GM18519 (cell line): ENCODE data around the gene DGKI.

ENCODE experiments used
- ATAC-seq: cut with Tn5 transposase; IDR thresholded peaks from one replicate; pipeline ENCODE4 v1.9.1; 2021; ENCODE audit warnings: mild to moderate bottlenecking, moderate library complexity; ENCODE audit not compliant: unreplicated experiment, low FRiP score

DGKI gene

GRCh38 chr7:137395420-137395819 lies 451.4 kb downstream of the DGKI start:
- ATAC-seq, result no peak

GRCh38 chr7:137393570-137393969 lies 453.2 kb downstream of the DGKI start:
- ATAC-seq, result no peak

GRCh38 chr7:137390076-137390475 lies 456.7 kb downstream of the DGKI start:
- no peak for ATAC-seq

DNA sequence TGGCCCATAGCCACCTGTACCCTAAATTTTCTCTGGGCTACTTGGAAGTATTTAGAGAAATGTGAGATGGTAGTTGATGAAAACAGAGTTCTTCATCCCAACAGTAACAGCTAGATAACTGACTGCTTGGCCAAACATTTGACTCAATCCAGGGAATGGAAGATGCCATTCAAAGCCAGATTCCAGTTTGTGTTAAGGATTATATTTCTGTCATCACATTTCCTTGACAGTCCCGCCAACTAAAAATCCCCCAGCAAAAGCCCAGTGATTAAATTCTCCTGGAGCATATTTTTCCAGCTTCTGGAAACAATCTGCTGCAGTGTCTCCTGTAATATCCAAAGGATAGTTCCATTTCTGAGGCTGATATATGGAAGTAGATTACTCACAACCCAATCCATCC lies 457.9 kb downstream of the DGKI start:
- no peak for ATAC-seq

DNA sequence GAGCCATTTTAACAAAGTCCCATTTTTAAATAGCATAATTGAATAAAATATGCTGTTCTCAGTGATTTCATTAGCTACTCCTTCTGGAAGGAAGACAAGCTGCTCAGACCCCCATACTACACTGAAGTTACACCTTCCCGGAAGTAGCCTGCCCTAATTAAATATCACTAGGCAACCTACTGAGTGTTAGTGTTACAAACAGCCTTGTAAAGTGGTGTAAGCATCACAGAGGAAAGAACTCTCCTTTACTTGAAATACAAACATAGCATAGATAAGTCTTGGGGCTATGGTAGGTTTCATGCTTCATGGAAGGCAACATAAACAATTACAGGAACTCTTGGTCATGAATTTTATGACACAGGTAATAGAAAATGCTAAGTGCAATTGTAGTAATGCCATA lies 459.8 kb downstream of the DGKI start:
- ATAC-seq, result no peak

DNA sequence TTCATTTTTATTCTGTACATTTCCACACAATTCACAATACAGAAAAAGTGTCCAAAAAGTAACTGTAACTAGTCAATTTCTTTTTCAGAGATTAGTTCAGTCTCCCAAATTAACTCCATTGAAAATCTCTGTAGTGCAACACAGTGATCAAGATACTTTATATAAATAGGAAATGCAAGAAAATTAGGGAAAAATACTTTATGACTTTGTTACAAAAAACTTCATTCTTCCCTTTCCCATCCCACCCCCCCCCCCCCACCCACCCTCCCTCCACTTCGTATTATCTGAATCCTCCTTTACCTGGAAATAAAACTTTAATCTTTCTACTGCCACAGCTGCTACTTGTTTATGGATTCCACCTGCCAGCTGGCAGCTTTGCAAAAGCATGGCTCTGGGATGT lies 465.7 kb downstream of the DGKI start:
- ATAC-seq, result no peak

DNA sequence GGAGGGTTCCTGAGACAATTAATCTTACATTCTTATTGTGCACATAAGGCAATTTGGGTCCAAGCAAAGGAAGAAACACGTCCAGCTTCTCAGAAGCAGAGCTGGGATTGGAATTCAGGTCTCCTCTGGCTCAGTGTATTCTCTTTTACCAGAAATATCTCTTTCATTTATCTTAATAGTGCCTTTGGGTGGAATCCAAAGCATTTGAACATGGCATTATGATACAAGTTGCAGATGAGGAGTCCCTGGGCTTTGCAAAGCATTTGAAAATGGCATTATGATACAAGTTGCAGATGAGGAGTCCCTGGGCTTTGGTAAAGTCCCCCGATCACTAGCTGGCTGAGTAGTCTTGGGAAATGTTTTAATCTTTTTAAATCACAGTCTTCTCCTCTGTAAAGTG lies 473.3 kb downstream of the DGKI start:
- ATAC-seq, result no peak

- ATAC-seq, result no peak
These were observed 475.2 kb downstream of the DGKI start for GRCh38 chr7:137371616-137372015.

DNA sequence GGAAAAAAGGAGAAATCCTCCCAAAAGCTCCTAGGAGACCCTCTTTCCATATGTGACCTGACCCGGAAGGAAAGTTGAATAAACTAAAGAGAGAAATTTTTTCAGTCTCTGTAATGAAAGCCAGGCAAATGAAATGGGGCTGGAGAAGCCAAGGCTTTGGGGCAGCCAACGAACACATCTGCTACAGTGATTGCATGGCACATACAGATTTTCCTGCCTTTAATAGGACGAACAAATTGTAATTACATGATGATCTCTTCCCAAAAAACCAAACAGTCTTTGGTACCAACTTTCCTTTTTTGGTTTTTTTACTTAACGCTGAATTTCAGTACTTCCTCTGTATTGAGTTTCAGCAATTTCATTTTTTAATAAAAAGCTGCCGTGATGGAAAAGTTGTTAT lies 479.8 kb downstream of the DGKI start:
- ATAC-seq, result no peak

DNA sequence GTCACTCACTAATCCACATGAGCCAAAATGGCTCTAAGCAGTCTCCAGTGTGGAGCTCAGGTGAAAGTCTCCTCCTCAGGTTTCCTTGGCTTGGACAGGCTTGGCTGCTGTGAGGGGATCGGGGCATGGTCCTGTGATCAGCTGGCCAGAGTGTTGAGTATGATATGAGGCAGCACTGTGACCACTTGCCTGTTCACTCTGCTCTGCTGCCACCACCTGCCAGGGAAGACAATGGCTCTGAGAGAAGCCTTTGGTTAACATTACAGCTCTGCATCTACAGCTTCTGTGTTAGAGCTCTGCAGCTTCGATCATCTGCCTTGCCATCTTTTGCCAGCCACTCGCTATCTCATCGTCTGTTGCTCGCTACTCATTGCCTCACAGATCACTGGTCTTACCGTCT lies 483.1 kb downstream of the DGKI start:
- ATAC-seq, result no peak

- no peak for ATAC-seq
These were observed 486.6 kb downstream of the DGKI start for GRCh38 chr7:137360087-137360679.

- ATAC-seq, result no peak
These were observed 491.8 kb downstream of the DGKI start for GRCh38 chr7:137354961-137355360.

- no peak for ATAC-seq
These were observed 492.4 kb downstream of the DGKI start for GRCh38 chr7:137354396-137354795.

- no peak for ATAC-seq
These were observed 494.8 kb downstream of the DGKI start for GRCh38 chr7:137351941-137352340.

DNA sequence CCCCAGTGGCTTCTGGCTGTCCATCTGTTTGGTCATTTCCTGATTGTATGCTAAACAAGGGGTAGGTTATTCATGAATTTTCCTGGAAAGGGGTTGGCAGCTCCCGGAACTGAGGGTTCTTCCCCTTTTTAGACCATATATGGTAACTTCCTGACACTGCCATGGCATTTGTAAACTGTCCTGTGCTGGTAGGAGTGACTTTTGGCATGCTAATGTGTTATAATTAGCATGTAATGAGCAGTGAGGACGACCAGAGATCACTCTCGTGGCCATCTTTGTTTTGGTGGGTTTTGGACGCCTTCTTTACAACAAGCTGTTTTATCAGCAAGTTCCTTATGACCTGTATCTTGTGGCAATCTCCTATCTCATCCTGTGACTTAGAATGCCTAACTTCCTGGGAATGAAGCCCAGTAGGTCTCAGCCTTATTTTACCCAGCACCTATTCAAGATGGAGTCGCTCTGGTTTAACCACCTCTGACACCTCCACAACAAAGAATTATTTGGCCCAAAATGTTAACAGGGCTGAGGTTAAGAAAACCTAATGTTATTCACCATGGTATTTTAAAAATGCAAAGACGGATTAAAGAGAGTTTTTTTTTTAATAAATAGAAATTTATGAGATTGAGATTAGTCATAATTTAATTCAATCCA lies 500.9 kb downstream of the DGKI start:
- ATAC-seq, result no peak

DNA sequence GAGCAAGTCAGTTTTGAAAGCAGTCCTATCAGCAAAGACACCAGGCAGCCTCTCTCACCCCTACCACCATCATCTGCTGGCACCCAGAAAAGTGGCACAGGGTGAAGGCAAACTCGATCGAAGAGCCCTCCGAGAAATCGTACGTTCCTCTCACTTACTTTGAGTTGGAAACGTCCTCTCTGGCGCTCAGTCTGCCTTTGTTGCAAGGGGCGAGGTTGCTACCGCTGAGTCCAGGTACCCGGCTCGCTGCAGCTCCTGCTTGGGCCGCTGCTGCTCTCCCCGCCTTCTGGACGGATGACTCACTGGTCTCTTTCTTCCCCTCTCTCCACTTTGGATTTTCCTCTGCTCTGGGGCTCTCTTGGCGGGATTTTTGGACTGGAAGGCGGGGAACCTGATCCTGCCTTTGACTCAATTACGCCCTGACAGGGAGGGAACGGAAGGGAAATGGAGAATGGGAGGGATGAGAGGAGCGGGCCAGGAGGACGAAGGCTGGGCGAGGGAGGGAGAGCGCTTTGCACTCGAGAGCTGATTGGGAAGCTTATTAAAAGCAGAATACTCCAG lies 503.4 kb downstream of the DGKI start, which contains the start of gene PTN:
Gene PTN (minus strand): TSS at position 453 of the 561 bp plus-strand sequence. CDS start 88,760 bp downstream, outside the sequence.
- no peak for ATAC-seq

- no peak for ATAC-seq
These were observed 503.9 kb downstream of the DGKI start for GRCh38 chr7:137342828-137343261.

DNA sequence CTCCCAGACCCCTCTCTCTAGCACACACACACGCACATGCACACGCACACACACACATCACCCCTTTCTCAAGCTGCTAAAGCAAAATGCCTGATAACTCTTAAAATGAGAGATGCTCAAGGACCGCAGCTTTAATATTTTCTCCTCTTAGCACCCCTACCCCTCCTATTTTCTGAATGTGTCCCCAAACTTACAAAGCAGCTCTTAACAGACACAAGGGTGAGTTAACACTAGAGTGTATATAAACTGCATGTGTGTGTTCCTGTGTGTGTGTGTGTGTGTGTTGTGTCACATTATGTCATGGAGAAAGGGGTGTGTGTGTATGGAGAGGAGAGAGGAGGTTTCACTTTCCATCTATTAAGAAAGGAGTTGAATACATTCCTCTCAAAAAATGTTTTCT lies 504.5 kb downstream of the DGKI start:
- ATAC-seq, result no peak

- no peak for ATAC-seq
These were observed 508.9 kb downstream of the DGKI start for GRCh38 chr7:137337902-137338301.

DNA sequence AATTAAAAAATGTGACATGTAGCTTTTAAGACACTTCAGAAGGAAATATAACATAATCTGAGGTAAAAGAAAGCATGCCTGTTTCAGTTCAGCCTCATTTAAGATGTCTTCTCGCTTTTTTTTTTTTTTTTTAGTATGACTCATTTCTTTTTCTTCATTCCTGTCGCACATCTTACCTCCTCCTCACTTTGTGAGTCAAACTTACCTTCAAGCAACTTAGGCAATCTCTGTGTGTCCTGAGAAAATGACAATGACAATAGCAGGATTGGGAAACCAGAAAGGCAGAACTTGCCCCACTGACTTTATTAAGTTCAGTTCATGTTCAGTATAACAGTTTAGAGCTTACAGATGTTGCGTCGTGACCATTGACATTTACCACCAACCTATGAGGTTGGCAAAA lies 511.0 kb downstream of the DGKI start:
- ATAC-seq, result no peak

DNA sequence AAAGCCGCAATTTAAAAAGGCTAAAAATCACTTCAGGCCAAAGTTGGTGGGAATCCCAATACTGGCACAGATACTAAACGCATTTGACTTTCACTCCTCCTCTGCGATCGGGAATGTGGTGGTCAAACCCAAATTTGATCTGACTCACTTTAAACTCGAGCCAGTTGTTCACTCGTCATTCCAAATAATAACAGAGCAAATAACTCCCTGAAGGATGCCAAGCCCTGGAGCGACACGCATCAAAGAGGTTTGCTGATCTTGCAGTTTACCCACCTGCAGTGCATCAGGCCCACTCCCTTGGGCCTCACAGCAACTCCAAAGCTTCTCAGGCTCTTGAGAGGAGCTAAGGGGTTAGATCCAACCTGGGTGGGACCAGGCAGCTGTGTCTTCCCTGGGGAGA lies 515.4 kb downstream of the DGKI start:
- no peak for ATAC-seq
